T-cell (primary cell): ENCODE results near the gene MAP3K14. TPM values are rescaled to one million over a fixed set of nuclear protein-coding genes. Genes with fewer than 3 reads are reported as not detected.

Source experiments
- ATAC-seq, 4 experiments: fragments of 200-7000 bp in 3 of 4; fragments of 150-1000 bp in 1 of 4; cut with Tn5 transposase; replicated peaks in 1 of 4; 1 replicate in 3 of 4; 2 replicates in 1 of 4; pipeline ENCODE4 v1.10.0; 2021; ENCODE audit warnings: moderate library complexity in 3 of 4, mild to moderate bottlenecking in 2 of 4, moderate number of reproducible peaks in 1 of 4
- CTCF ChIA-PET, 2 donors: fragments of 300-600 bp; sonication (Branson Sonifier 250); formaldehyde crosslinking; loops; one replicate each; lab custom pipeline; 2022; ENCODE audit warnings: antibody characterized with exemption in 2 of 2; lab: Charles Lee
- POLR2A ChIA-PET, 2 donors: fragments of 300-600 bp; sonication (Branson Sonifier 250); formaldehyde crosslinking; loops; one replicate each; lab custom pipeline; 2022; ENCODE audit warnings: antibody characterized with exemption in 2 of 2; lab: Charles Lee
- DNase-seq, 35 experiments: peaks; one replicate each; pipeline versions ENCODE4 v3.0.0 to v3.0.0-alpha.2; 2013 to 2023
- H3K27ac ChIP-seq: one replicate; pipeline ENCODE4 v1.5.1; 2013; ENCODE audit warnings: low read length
- H3K27me3 ChIP-seq, 2 experiments: replicated peaks in 1 of 2; 1 replicate in 1 of 2; 2 replicates in 1 of 2; pipeline versions ENCODE4 v1.6.1 to v1.7.0; 2013; ENCODE audit warnings: low read length in 1 of 2, mixed read lengths in 1 of 2; ENCODE audit not compliant: control insufficient read depth in 2 of 2, insufficient read depth in 2 of 2; ENCODE audit errors: extremely low read depth in 1 of 2
- H3K36me3 ChIP-seq, 2 donors: 1 replicate in 1 of 2; 2 replicates in 1 of 2; pipeline versions ENCODE4 v1.6.1 to v1.7.0; 2013; ENCODE audit warnings: low read length in 1 of 2; ENCODE audit not compliant: control insufficient read depth in 2 of 2, insufficient read depth in 1 of 2; ENCODE audit errors: extremely low read depth in 1 of 2
- H3K4me1 ChIP-seq, 2 experiments: 1 replicate in 1 of 2; 2 replicates in 1 of 2; pipeline versions ENCODE4 v1.6.1 to v1.7.0; 2013; ENCODE audit warnings: low read length in 2 of 2, mixed read lengths in 1 of 2; ENCODE audit not compliant: insufficient read depth in 2 of 2, control insufficient read depth in 1 of 2; ENCODE audit errors: extremely low read depth in 1 of 2
- H3K4me3 ChIP-seq, 2 donors: 1 replicate in 1 of 2; 2 replicates in 1 of 2; pipeline versions ENCODE4 v1.5.1 to v1.7.0; 2013; ENCODE audit warnings: mild to moderate bottlenecking in 2 of 2, low read length in 1 of 2, moderate library complexity in 1 of 2; ENCODE audit not compliant: control insufficient read depth in 1 of 2; ENCODE audit errors: extremely low read depth in 1 of 2
- H3K9me3 ChIP-seq: 2 replicates; pipeline ENCODE4 v1.7.0; 2013
- H3K27ac Mint-ChIP-seq, 2 donors: one replicate each; pipeline ENCODE4 v1.8.0; 2020 to 2021; ENCODE audit warnings: mild to moderate bottlenecking in 2 of 2, mixed read lengths in 2 of 2
- H3K27me3 Mint-ChIP-seq, 2 donors: one replicate each; pipeline ENCODE4 v1.8.0; 2021 to 2022; ENCODE audit warnings: mixed read lengths in 2 of 2
- H3K36me3 Mint-ChIP-seq: one replicate; pipeline ENCODE4 v1.8.0; 2021; ENCODE audit warnings: mixed read lengths
- H3K4me1 Mint-ChIP-seq, 3 donors: one replicate each; pipeline ENCODE4 v1.8.0; 2020 to 2022; ENCODE audit warnings: mixed read lengths in 3 of 3, mild to moderate bottlenecking in 1 of 3
- H3K4me3 Mint-ChIP-seq, 3 donors: one replicate each; pipeline ENCODE4 v1.8.0; 2020 to 2022; ENCODE audit warnings: mild to moderate bottlenecking in 3 of 3, mixed read lengths in 3 of 3, moderate library complexity in 3 of 3
- H3K9me3 Mint-ChIP-seq, 3 donors: one replicate each; pipeline ENCODE4 v1.8.0; 2020 to 2022; ENCODE audit warnings: mixed read lengths in 3 of 3
- WGBS: methylation state at CpG from one replicate; pipeline ENCODE4 v1.1.5; 2013; ENCODE audit warnings: missing lambda C conversion rate; ENCODE audit not compliant: insufficient coverage; 5-methylcytosine and 5-hydroxymethylcytosine counted together
- total RNA-seq, 35 experiments: library from RNA in 6 of 35; stranded (reverse) in 6 of 35; fragments of 120-200 nt in 1 of 35; gene quantifications; one replicate each; pipeline versions ENCODE4 v1.2.1 to v1.2.4 and lab custom pipeline; 2013 to 2026

MAP3K14 gene
- total RNA-seq, 5 donors from 2014 or later (not counting 1 experiment from before 2014, with no cell fraction given), result 34.4 to 49.8 (median 42.8) TPM

- no peaks in the 10 kb centered on the region for H3K36me3 ChIP-seq
- 60% methylated on average over 1 of the region's 5 CpGs for WGBS
- H3K27ac Mint-ChIP-seq, result no peak overlapping the region
- peaks cover 0 to 3% (median 2%) of the 10 kb centered on the region in 3 donors for H3K4me1 Mint-ChIP-seq
- H3K27ac ChIP-seq, result no peak overlapping the region
- no peaks in the 10 kb centered on the region for H3K9me3 ChIP-seq
- H3K27me3 Mint-ChIP-seq, result peaks cover 9 to 12% of the 10 kb centered on the region in 2 donors
- H3K4me3 ChIP-seq, result no peak overlapping the region
- peaks cover 0 to 22% of the 10 kb centered on the region in 2 experiments for H3K27me3 ChIP-seq
- H3K4me1 ChIP-seq, result no peaks in the 10 kb centered on the region
- no peak for DNase-seq
- no peak for ATAC-seq
- ChIA-PET POLR2A (interaction anchor here in 1 of 2 donors (0.7 kb wide), 1 partner anchor 10 kb away, joined by 6 read pairs; no protein-coding TSS in a partner anchor), CTCF (interaction anchor here in 1 of 2 donors (0.6 to 0.7 kb wide), 2 partner anchors 991 to 1055 kb away, joined by 4 to 12 read pairs; no protein-coding TSS in a partner anchor)
- no peak overlapping the region for H3K4me3 Mint-ChIP-seq
- no peaks in the 10 kb centered on the region for H3K9me3 Mint-ChIP-seq
- no peaks in the 10 kb centered on the region for H3K36me3 Mint-ChIP-seq
These were observed 40.7 kb upstream of the MAP3K14 start for GRCh38 chr17:45357364-45357997.

DNA sequence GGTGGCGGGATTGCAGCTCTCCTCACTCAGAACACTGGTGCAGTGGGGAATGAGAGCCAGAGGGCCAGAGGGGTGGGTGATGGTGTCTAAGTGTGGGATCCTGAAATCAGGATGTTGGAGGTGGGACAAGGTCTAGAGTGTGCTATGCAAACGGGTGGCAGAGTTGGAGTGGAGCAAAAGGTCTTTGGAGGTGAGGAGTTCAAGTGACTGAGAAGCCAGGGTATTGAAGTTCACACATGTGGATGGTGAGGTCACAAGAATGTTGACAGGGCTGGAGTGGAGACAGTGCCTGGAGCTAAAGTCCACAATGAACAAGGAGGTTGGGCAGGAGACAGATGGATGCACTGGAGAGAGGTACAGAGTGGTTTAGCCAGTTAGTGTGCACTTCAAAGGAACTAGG, 38.3 kb upstream of the MAP3K14 start:
- Mint-ChIP-seq H3K36me3 (no peaks in the 10 kb centered on the region), H3K9me3 (peaks cover 6 to 14% (median 7%) of the 10 kb centered on the region in 3 donors), H3K27me3 (no peaks in the 10 kb centered on the region), H3K27ac (no peak overlapping the region), H3K4me1 (peaks cover 0 to 3% (median 2%) of the 10 kb centered on the region in 3 donors), H3K4me3 (no peak overlapping the region)
- no peak for DNase-seq
- POLR2A ChIA-PET, result no interaction called here
- Histone ChIP-seq H3K4me1 (no peaks in the 10 kb centered on the region), H3K27me3 (peaks cover 0 to 5% of the 10 kb centered on the region in 2 experiments), H3K9me3 (no peaks in the 10 kb centered on the region), H3K36me3 (no peaks in the 10 kb centered on the region), H3K27ac (no peak overlapping the region), H3K4me3 (no peak overlapping the region)
- CTCF ChIA-PET, result no interaction called here
- WGBS, result 82% methylated on average over 2 of the region's 2 CpGs
- no peak for ATAC-seq

DNA sequence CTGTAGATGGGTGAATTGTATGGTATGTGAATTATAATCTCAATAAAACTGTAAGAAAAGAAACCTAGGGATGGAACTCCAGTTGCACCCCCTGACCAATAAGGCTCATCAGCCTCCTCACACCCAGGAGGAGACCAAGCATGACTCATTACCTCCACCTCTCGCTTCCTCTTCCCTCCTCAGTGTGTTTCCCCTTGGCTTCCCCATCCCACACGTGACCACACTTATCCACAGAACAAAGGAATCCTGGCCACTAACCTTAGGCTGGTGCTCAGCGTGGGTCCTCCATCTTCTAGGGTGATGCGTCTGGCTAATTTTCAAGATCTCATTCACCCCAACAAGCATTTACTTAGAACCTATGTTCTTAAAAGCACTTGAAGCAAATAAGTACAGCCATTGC, 36.2 kb upstream of the MAP3K14 start:
- Histone ChIP-seq H3K4me1 (no peaks in the 10 kb centered on the region), H3K9me3 (no peaks in the 10 kb centered on the region), H3K4me3 (no peak overlapping the region), H3K27me3 (no peaks in the 10 kb centered on the region), H3K27ac (no peak overlapping the region), H3K36me3 (no peaks in the 10 kb centered on the region)
- Mint-ChIP-seq H3K9me3 (peaks cover 6 to 14% (median 7%) of the 10 kb centered on the region in 3 donors), H3K27ac (no peak overlapping the region), H3K4me3 (no peak overlapping the region), H3K27me3 (no peaks in the 10 kb centered on the region), H3K36me3 (no peaks in the 10 kb centered on the region), H3K4me1 (peaks cover 0 to 3% (median 2%) of the 10 kb centered on the region in 3 donors)
- ChIA-PET POLR2A (no interaction called here), CTCF (no interaction called here)
- DNase-seq, result peak in 1 of 35 experiments; percentile 23
- no peak for ATAC-seq
- 16% methylated on average over 4 of the region's 4 CpGs for WGBS

DNA sequence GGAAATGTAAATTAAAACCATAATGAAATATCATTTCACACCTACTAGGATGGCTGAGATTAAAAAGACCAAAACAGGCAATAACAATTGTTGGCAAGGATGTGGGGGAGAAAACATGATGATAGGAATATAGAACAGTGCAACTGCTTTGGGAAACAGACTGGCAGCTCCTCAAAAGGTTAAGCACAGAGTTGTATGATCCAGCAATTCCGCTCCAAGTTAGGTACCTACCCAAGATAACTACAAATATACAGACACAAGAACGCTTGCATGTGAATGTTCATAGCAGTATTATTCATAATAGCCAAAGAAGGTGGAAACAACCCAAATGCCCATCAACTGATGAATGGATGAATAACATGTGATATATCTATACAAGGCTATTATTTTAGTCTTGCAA, 35.0 kb upstream of the MAP3K14 start:
- DNase-seq, result no peak
- H3K27me3 ChIP-seq, result no peaks in the 10 kb centered on the region
- no peak for ATAC-seq
- H3K9me3 ChIP-seq, result no peaks in the 10 kb centered on the region
- Mint-ChIP-seq H3K36me3 (no peaks in the 10 kb centered on the region), H3K27me3 (no peaks in the 10 kb centered on the region), H3K9me3 (peaks cover 6 to 14% (median 7%) of the 10 kb centered on the region in 3 donors), H3K4me3 (no peak overlapping the region), H3K4me1 (peaks cover 0 to 3% (median 2%) of the 10 kb centered on the region in 3 donors), H3K27ac (no peak overlapping the region)
- H3K36me3 ChIP-seq, result no peaks in the 10 kb centered on the region
- H3K4me1 ChIP-seq, result no peaks in the 10 kb centered on the region
- POLR2A ChIA-PET, result no interaction called here
- CTCF ChIA-PET, result no interaction called here
- WGBS, result no CpG with 5 or more reads among the region's 2 CpGs
- H3K4me3 ChIP-seq, result no peak overlapping the region
- H3K27ac ChIP-seq, result no peak overlapping the region

GRCh38 chr17:45347444-45347843, 30.6 kb upstream of the MAP3K14 start:
- no peak for DNase-seq

GRCh38 chr17:45346216-45347015, 29.6 kb upstream of the MAP3K14 start:
- 78% methylated on average over 3 of the region's 13 CpGs for WGBS
- H3K27ac ChIP-seq, result no peak overlapping the region
- Mint-ChIP-seq H3K27me3 (no peaks in the 10 kb centered on the region), H3K4me1 (no peaks in the 10 kb centered on the region), H3K9me3 (peaks cover 0 to 5% (median 0%) of the 10 kb centered on the region in 3 donors), H3K36me3 (no peaks in the 10 kb centered on the region), H3K27ac (no peak overlapping the region), H3K4me3 (no peak overlapping the region)
- ATAC-seq (no peak), DNase-seq (no peak)
- ChIA-PET POLR2A (no interaction called here), CTCF (interaction anchor here in 1 of 2 donors (0.6 kb wide), 1 partner anchor 45 kb away, joined by 6 read pairs; no protein-coding TSS in a partner anchor)
- H3K4me3 ChIP-seq, result no peak overlapping the region
- H3K27me3 ChIP-seq, result peaks cover 0 to 11% of the 10 kb centered on the region in 2 experiments
- no peaks in the 10 kb centered on the region for H3K9me3 ChIP-seq
- H3K36me3 ChIP-seq, result no peaks in the 10 kb centered on the region
- H3K4me1 ChIP-seq, result no peaks in the 10 kb centered on the region

More at GRCh38 chr17:45347444-45347843, 30.6 kb upstream of the MAP3K14 start:
- Histone ChIP-seq H3K36me3 (no peaks in the 10 kb centered on the region), H3K27ac (no peak overlapping the region), H3K27me3 (peaks cover 0 to 4% of the 10 kb centered on the region in 2 experiments), H3K4me1 (no peaks in the 10 kb centered on the region), H3K9me3 (no peaks in the 10 kb centered on the region), H3K4me3 (no peak overlapping the region)
- 90% methylated on average over 5 of the region's 6 CpGs for WGBS
- Mint-ChIP-seq H3K9me3 (peaks cover 6 to 14% (median 7%) of the 10 kb centered on the region in 3 donors), H3K27ac (no peak overlapping the region), H3K4me3 (no peak overlapping the region), H3K4me1 (no peaks in the 10 kb centered on the region), H3K27me3 (no peaks in the 10 kb centered on the region), H3K36me3 (no peaks in the 10 kb centered on the region)
- ChIA-PET POLR2A (interaction anchor here in 1 of 2 donors (0.5 kb wide), 1 partner anchor 10 kb away, joined by 6 read pairs; no protein-coding TSS in a partner anchor), CTCF (interaction anchor here in 1 of 2 donors (0.7 kb wide), 1 partner anchor 186 kb away, joined by 4 read pairs; no protein-coding TSS in a partner anchor)
- no peak for ATAC-seq
